Measurements from ENCODE around the gene HTR3E.

HTR3E gene

GRCh38 chr3:184058029-184058428 is 38.8 kb upstream of the HTR3E start:
- H3K4me2 ChIP-seq (ENCODE audit: low read length): no peak overlapping the region
- TF ChIP-seq EZH2 (IDR thresholded peaks at IDR 0.05; ENCODE audit: borderline replicate concordance, low read length) (no peak), CTCF (IDR thresholded peaks at IDR 0.05; ENCODE audit: low read length) (no peak)
- peaks cover 4% of the 10 kb centered on the region; the same call in 1 of the 2 replicates for H3K27me3 ChIP-seq (ENCODE audit: insufficient read depth, low read length)
- no peaks in the 10 kb centered on the region for H3K36me3 ChIP-seq (ENCODE audit: insufficient read depth, low read length)
- H4K20me1 ChIP-seq (ENCODE audit: insufficient read depth, low read length): no peaks in the 10 kb centered on the region
- H2AFZ ChIP-seq (ENCODE audit: low read length): no peak overlapping the region
- no peaks in the 10 kb centered on the region for H3K4me1 ChIP-seq (ENCODE audit: insufficient read depth, low read length, severe bottlenecking)
- no peak overlapping the region for H3K9ac ChIP-seq (ENCODE audit: low read length)
- H3K4me3 ChIP-seq (ENCODE audit: low read depth, low read length, poor library complexity, severe bottlenecking): no peak overlapping the region
- no peak overlapping the region for H3K27ac ChIP-seq (ENCODE audit: low read depth, low read length, poor library complexity, severe bottlenecking)
- H3F3A ChIP-seq (ENCODE audit: insufficient read depth, low read length): no peaks in the 10 kb centered on the region
- no peaks in the 10 kb centered on the region for H3K79me2 ChIP-seq (ENCODE audit: insufficient read depth, low read length)
- H3K9me2 ChIP-seq (ENCODE audit: low read depth, low read length): no peaks in the 10 kb centered on the region
- no peaks in the 10 kb centered on the region for H3K9me3 ChIP-seq (ENCODE audit: low read length)

- peaks cover 4% of the 10 kb centered on the region; the same call in 1 of the 2 replicates for H3K27me3 ChIP-seq (ENCODE audit: insufficient read depth, low read length)
- H3K79me2 ChIP-seq (ENCODE audit: insufficient read depth, low read length): no peaks in the 10 kb centered on the region
- H3F3A ChIP-seq (ENCODE audit: insufficient read depth, low read length): no peaks in the 10 kb centered on the region
- no peak overlapping the region for H3K4me2 ChIP-seq (ENCODE audit: low read length)
- no peaks in the 10 kb centered on the region for H3K4me1 ChIP-seq (ENCODE audit: insufficient read depth, low read length, severe bottlenecking)
- no peak for TF ChIP-seq EZH2 (IDR thresholded peaks at IDR 0.05; ENCODE audit: borderline replicate concordance, low read length)
- no peak for TF ChIP-seq CTCF (IDR thresholded peaks at IDR 0.05; ENCODE audit: low read length)
- H3K4me3 ChIP-seq (ENCODE audit: low read depth, low read length, poor library complexity, severe bottlenecking): no peak overlapping the region
- no peak overlapping the region for H2AFZ ChIP-seq (ENCODE audit: low read length)
- no peaks in the 10 kb centered on the region for H4K20me1 ChIP-seq (ENCODE audit: insufficient read depth, low read length)
- H3K9ac ChIP-seq (ENCODE audit: low read length): no peak overlapping the region
- H3K9me3 ChIP-seq (ENCODE audit: low read length): no peaks in the 10 kb centered on the region
- no peaks in the 10 kb centered on the region for H3K9me2 ChIP-seq (ENCODE audit: low read depth, low read length)
- H3K27ac ChIP-seq (ENCODE audit: low read depth, low read length, poor library complexity, severe bottlenecking): no peak overlapping the region
- H3K36me3 ChIP-seq (ENCODE audit: insufficient read depth, low read length): no peaks in the 10 kb centered on the region
These were observed 37.4 kb upstream of the HTR3E start for GRCh38 chr3:184059424-184059823.

- no peak overlapping the region for H3K27ac ChIP-seq (ENCODE audit: low read depth, low read length, poor library complexity, severe bottlenecking)
- no peak for TF ChIP-seq CTCF (IDR thresholded peaks at IDR 0.05; ENCODE audit: low read length)
- no peak for TF ChIP-seq EZH2 (IDR thresholded peaks at IDR 0.05; ENCODE audit: borderline replicate concordance, low read length)
These were observed 34.2 kb upstream of the HTR3E start for GRCh38 chr3:184062637-184063036.

More at GRCh38 chr3:184062637-184063036, 34.2 kb upstream of the HTR3E start:
- no peaks in the 10 kb centered on the region for H3K4me1 ChIP-seq (ENCODE audit: insufficient read depth, low read length, severe bottlenecking)
- no peak overlapping the region for H3K4me3 ChIP-seq (ENCODE audit: low read depth, low read length, poor library complexity, severe bottlenecking)
- H4K20me1 ChIP-seq (ENCODE audit: insufficient read depth, low read length): no peaks in the 10 kb centered on the region
- H3K9me3 ChIP-seq (ENCODE audit: low read length): no peaks in the 10 kb centered on the region
- no peaks in the 10 kb centered on the region for H3K79me2 ChIP-seq (ENCODE audit: insufficient read depth, low read length)
- no peak overlapping the region for H2AFZ ChIP-seq (ENCODE audit: low read length)
- H3K9me2 ChIP-seq (ENCODE audit: low read depth, low read length): no peaks in the 10 kb centered on the region
- H3K27me3 ChIP-seq (ENCODE audit: insufficient read depth, low read length): peaks cover 4% of the 10 kb centered on the region; the same call in 1 of the 2 replicates
- H3F3A ChIP-seq (ENCODE audit: insufficient read depth, low read length): no peaks in the 10 kb centered on the region
- no peak overlapping the region for H3K9ac ChIP-seq (ENCODE audit: low read length)
- no peak overlapping the region for H3K4me2 ChIP-seq (ENCODE audit: low read length)
- no peaks in the 10 kb centered on the region for H3K36me3 ChIP-seq (ENCODE audit: insufficient read depth, low read length)
